Suprapubic skin (tissue), 4 donors: Measurements from ENCODE around the gene RAB34. TPM values are rescaled to one million over a fixed set of nuclear protein-coding genes. Genes with fewer than 3 reads are reported as not detected.

ENCODE experiments used
- DNase-seq, 2 donors: peaks; one replicate each; pipeline ENCODE4 v3.0.0-alpha.2; 2019; ENCODE audit warnings: low spot score in 2 of 2
- H3K27ac ChIP-seq: fragments of 200-600 bp; sonication (generic); one replicate; pipeline ENCODE4 v1.5.1; 2019
- H3K27me3 ChIP-seq: fragments of 200-600 bp; sonication (generic); one replicate; pipeline ENCODE4 v1.5.1; 2019
- H3K36me3 ChIP-seq: fragments of 200-600 bp; sonication (generic); one replicate; pipeline ENCODE4 v1.5.1; 2019
- H3K4me1 ChIP-seq: fragments of 200-600 bp; sonication (generic); one replicate; pipeline ENCODE4 v1.5.1; 2019
- H3K4me3 ChIP-seq: fragments of 200-600 bp; sonication (generic); one replicate; pipeline ENCODE4 v1.5.1; 2019; ENCODE audit warnings: mild to moderate bottlenecking
- H3K9me3 ChIP-seq: fragments of 200-600 bp; sonication (generic); one replicate; pipeline ENCODE4 v1.5.1; 2019
- CTCF ChIP-seq, 2 donors: fragments of 200-600 bp in 1 of 2; fragments of 450-650 bp in 1 of 2; sonication (generic) in 1 of 2; IDR thresholded peaks; one replicate each; pipeline ENCODE4 v1.5.1; 2016 to 2019; ENCODE audit warnings: antibody characterized with exemption in 2 of 2, mild to moderate bottlenecking in 1 of 2, moderate library complexity in 1 of 2
- EP300 ChIP-seq: sonication (generic); formaldehyde crosslinking; IDR thresholded peaks from one replicate; pipeline ENCODE4 v1.6.1; 2017; ENCODE audit warnings: antibody characterized with exemption
- POLR2A ChIP-seq, 2 donors: fragments of 450-650 bp; IDR thresholded peaks; one replicate each; pipeline ENCODE4 v1.6.1; 2017; ENCODE audit warnings: antibody characterized with exemption in 2 of 2, mild to moderate bottlenecking in 2 of 2, moderate library complexity in 2 of 2
- POLR2AphosphoS5 ChIP-seq, 3 donors: sonication (generic); formaldehyde crosslinking; IDR thresholded peaks; one replicate each; pipeline ENCODE4 v1.6.1; 2017; ENCODE audit warnings: antibody characterized with exemption in 3 of 3
- WGBS: methylation state at CpG from one replicate; pipeline ENCODE4 v1.1.5; 2018; 5-methylcytosine and 5-hydroxymethylcytosine counted together
- total RNA-seq, 4 donors: library from RNA; depleted of rRNA; stranded (reverse); fragments of >200 nt; gene quantifications; one replicate each; pipeline ENCODE4 v1.1.0, GENCODE V29; 2016

The RAB34 gene
- total RNA-seq, 4 donors from 2014 or later: 60.7 to 96.1 (median 77.6) TPM

DNA sequence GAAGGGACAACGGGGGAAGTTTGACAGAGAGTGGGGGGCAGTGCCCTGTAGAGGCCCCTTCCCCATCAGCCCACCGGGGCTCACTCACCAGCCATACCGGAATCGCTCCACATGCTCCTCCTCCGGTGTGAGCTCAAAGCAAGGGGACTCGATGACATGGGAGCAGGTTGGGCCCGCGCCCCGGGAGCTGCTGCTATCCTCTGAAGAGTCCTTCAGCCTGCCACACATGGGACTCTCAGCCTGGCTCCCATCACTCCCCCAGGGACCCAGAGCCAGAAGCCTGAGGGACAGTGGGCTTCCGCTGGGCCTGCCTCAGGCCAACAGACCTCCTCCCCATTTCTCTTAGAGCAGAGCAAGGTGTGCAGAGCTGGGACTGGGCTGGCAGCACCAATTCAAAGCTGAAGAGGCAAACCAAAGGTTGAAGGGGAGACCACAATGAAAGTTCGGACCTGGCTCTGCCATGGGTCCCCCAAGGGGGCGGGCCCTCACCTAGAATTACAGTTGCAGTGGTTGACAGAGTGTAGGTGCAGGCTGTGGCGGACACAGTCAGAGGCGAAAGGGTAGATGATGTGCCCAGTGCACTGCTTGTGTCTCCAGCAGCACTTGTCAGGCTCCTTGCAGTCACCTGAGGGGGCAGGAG is 13.3 kb downstream of the RAB34 start:
- Histone ChIP-seq H3K27me3 (no peaks in the 10 kb centered on the region), H3K36me3 (peaks cover 59% of the 10 kb centered on the region), H3K4me1 (no peaks in the 10 kb centered on the region), H3K9me3 (no peaks in the 10 kb centered on the region), H3K27ac (no peak overlapping the region), H3K4me3 (no peak overlapping the region)
- TF ChIP-seq POLR2AphosphoS5 (IDR thresholded peaks at IDR 0.05): no peak
- TF ChIP-seq POLR2A (IDR thresholded peaks at IDR 0.05): no peak
- no peak for TF ChIP-seq EP300
- no peak for TF ChIP-seq CTCF (IDR thresholded peaks at IDR 0.05)
- 91% methylated on average over 13 of the region's 14 CpGs for WGBS
- DNase-seq: no peak

- peaks cover 66% of the 10 kb centered on the region for H3K36me3 ChIP-seq
- 82% methylated on average over 16 of the region's 16 CpGs for WGBS
- no peak for TF ChIP-seq EP300
- no peak for TF ChIP-seq CTCF (IDR thresholded peaks at IDR 0.05)
- no peak for TF ChIP-seq POLR2AphosphoS5 (IDR thresholded peaks at IDR 0.05)
- TF ChIP-seq POLR2A (IDR thresholded peaks at IDR 0.05): no peak
- DNase-seq: no peak
- H3K4me3 ChIP-seq: no peak overlapping the region
- H3K9me3 ChIP-seq: no peaks in the 10 kb centered on the region
- no peaks in the 10 kb centered on the region for H3K4me1 ChIP-seq
- H3K27ac ChIP-seq: no peak overlapping the region
- H3K27me3 ChIP-seq: no peaks in the 10 kb centered on the region
Observed at GRCh38 chr17:28703552-28704218, 14.0 kb downstream of the RAB34 start.

- H3K27me3 ChIP-seq: no peaks in the 10 kb centered on the region
- no peak overlapping the region for H3K27ac ChIP-seq
- TF ChIP-seq POLR2A (IDR thresholded peaks at IDR 0.05) (no peak), CTCF (IDR thresholded peaks at IDR 0.05) (no peak), EP300 (no peak)
- no peaks in the 10 kb centered on the region for H3K9me3 ChIP-seq
- DNase-seq: no peak
- 65% methylated on average over 3 of the region's 3 CpGs for WGBS
- no peak overlapping the region for H3K4me3 ChIP-seq
- H3K4me1 ChIP-seq: no peaks in the 10 kb centered on the region
- H3K36me3 ChIP-seq: peaks cover 75% of the 10 kb centered on the region
Observed at GRCh38 chr17:28702752-28703150, 14.9 kb downstream of the RAB34 start.

GRCh38 chr17:28702026-28702751 is 15.5 kb downstream of the RAB34 start:
- H3K4me3 ChIP-seq: no peak overlapping the region
- H3K36me3 ChIP-seq: peaks cover 81% of the 10 kb centered on the region
- H3K4me1 ChIP-seq: no peaks in the 10 kb centered on the region
- WGBS: 56% methylated on average over 10 of the region's 10 CpGs
- no peak overlapping the region for H3K27ac ChIP-seq
- TF ChIP-seq EP300 (no peak), CTCF (IDR thresholded peaks at IDR 0.05) (no peak), POLR2A (IDR thresholded peaks at IDR 0.05) (no peak), POLR2AphosphoS5 (IDR thresholded peaks at IDR 0.05) (no peak)
- H3K9me3 ChIP-seq: no peaks in the 10 kb centered on the region
- DNase-seq: no peak
- no peaks in the 10 kb centered on the region for H3K27me3 ChIP-seq
